HG03280 (cell line): ENCODE results near the gene TOX2.

ENCODE experiments used
- ATAC-seq: cut with Tn5 transposase; IDR thresholded peaks from one replicate; pipeline ENCODE4 v1.9.1; 2021; ENCODE audit warnings: mild to moderate bottlenecking, moderate library complexity; ENCODE audit not compliant: unreplicated experiment

TOX2 gene

DNA sequence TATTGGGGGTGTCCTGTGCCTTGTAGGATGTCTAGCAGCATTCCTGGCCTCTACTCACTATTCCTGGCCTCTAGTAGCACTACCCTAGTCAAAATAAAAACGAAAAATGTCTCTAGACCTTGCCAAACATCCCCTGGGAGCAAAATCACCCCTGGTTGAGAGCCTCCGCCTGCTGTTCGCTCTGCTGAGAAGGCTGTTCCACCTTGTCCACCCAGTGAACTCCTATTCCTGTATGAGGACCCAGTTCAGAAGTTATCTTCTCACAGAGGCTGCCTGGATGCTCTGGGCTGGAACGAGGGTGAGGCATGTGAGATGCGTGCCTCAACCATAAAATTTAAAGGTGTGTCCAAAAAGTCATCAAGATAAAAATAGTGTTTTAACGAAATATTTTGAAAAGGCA, 101.9 kb downstream of the TOX2 start:
- no peak for ATAC-seq

DNA sequence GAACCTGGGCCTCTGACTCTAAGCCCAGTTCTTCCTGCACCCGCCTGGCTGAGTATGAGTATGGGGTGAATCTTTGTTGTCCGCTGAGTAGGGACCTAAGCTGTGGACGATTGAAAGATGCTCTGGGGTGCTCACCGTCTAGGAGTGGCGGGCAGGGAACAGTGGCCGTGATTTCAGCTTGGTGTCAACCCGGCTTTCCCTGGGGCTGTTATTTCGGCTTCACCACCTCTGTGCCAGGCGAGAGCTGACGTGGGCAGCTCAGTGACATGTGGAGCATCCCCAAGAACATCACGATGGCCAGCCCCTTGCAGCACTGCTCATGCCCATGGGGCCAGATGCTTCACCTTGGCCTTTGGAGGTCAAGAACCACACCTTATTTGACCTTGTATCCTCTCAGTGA, 102.6 kb downstream of the TOX2 start:
- ATAC-seq: no peak

DNA sequence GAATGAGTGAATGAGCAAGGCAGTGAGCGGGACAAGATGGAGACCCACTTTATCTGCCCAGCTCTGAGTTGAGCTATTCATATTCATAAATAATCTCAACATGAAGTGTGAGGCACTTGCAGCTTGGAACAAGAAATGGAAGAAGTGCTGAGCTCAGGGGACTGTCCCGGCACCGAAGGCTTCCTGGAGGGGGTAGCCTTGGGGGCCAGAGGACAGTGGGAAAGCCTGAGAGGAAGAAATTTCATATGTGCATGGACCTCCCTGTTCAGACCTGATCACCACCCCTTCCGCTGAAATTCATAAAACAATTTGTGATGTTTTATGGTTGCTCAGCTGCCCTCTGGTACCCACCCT, 103.2 kb downstream of the TOX2 start:
- no peak for ATAC-seq

DNA sequence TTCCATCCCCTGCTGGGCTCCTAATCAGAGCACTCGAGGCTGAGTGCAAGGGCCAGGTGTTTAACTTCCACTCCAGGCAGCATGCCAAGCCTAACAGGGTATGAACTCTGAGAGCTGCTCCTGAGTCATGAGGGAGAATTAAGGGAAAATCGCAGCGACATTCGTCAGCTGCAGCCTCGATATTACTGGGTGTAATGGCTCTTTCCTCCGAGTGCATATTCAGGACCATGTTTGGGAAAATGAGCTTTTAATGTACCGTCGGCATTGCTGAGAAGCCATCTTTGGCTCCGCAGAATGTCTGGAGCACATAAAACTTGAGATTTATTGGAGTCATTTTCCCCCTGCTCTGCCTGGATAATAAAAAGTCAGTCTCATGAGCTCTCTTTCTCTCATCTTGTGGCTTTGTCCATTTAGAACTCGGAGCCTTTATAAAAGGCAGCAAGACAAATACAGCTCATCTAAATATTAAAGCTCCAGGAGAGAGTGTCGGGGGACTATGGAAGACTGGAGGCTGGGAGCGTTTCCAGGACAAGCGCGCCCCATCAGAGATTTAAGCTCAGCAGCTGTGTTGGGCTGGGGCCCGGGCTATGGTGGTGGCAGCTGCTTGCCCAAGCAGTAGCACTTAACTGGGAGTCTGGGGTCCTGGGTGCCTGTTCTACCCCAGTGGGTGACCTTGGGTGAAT, 103.7 kb downstream of the TOX2 start:
- ATAC-seq: no peak

DNA sequence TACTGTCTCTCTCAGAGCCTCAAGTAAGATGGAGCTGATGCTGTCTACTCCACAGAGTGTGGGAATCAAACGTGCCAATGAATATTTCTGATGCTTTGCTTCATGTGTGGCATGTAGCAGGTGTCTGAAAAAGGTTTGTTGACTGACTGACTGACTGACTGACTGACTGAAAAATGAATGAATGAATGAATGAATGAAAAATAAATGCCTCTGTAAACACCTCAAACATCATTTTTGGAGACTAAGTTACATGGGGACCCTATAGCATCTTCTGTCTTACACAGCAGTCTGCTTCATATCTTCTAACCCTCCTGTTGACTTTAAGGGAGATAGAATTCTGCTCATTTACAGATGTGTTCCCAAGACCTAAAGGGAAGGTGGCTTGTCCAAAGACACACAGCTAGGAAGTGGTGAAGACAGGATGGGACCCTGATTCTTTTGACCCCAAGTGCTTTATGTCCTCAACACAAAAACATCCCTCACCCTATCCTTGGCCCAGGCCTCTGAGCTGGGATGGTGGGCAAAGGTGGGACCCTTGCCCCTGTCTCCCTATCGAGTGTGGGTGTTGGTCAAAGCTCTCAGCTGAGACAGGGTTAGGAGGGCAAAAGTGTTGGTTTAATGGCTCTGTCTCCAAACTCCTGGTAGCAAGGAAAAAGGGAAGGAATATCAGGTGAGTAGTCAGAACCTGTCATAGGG, 104.4 kb downstream of the TOX2 start:
- ATAC-seq: no peak

DNA sequence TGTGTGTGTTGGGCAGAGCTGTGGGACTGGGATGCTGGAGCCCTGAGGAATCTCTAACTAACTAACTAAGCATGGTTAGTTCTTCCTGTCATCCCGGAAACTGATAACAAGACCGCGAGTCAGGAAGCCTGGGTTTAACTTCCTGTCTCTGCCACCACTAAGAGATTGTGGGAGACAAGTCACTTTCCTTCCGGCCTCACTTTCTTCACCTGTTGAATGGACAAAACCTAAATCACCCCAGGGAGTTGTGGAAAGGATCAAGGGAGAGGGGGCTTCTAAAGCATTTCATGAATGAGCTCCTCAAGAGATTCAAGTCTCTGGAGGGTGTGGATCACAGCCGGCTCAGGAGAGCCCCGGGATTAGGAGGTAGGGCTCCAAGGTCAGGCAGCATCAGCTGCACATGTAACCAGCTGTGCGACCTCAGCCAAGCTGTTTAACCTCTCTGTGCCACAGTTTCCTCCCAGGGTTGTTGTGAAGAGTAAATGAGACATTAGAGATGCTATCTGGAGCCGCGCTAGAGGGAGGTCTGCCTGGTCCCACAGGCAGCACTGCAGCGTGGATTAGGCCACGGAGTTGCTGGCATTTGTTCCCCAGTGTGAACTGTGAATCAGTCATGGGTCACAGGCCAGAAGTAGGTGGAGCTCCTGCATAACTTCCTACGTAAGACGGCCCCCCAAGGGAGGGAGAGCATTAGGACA, 105.1 kb downstream of the TOX2 start:
- ATAC-seq: no peak

DNA sequence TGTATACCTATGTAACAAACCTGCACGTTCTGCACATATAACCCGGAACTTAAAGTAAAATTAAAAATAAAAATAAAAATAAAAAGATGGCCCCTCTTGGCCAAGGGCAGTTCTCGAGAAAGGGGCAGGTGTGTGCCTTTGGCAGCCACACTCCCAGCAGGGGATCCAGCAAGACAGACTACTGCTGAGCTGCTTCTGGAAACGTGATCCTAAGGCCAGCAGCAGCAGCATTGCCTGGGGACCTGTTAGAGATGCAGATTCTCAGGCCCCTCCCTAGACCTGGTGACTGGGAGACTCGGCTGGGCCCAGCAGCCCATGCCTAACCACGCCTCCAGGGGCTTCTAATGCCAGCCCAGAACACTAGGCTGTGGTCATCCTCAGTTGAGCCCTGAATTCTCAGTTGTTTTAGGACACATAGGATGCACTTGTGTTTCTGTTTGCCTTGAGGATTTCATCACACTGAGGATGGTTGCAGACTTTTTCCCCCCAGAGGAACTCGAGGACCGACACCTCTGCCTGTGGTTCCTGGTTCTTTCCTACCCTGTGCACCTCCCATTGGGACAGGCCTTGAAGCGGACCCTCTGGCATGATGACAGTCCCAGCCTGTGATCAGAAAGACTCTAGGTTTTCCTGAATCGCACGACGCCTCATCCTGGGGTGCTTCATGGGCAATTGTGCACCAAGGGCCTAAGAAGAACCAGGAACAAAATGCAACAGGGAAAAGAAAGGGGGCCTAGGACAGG, 105.9 kb downstream of the TOX2 start:
- no peak for ATAC-seq

DNA sequence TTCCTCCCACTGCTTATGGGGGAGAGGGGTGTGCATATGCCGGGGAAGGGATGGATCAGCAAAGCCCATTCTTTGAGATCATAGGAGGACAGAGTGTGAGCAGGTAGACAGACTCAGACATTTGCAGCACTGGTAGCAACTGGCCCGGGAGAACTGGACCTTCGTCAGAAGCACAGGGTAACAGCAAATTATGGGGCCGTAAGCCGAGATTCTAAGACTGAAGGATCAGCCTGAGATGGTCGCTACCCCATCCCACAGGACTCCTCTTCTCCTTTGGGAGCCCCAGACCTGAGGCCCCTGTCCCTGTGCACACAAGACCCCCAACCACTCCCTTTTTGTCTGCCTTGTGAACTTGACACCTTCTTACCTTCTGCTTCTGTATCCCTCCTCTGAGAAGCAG, 106.5 kb downstream of the TOX2 start:
- ATAC-seq: no peak

DNA sequence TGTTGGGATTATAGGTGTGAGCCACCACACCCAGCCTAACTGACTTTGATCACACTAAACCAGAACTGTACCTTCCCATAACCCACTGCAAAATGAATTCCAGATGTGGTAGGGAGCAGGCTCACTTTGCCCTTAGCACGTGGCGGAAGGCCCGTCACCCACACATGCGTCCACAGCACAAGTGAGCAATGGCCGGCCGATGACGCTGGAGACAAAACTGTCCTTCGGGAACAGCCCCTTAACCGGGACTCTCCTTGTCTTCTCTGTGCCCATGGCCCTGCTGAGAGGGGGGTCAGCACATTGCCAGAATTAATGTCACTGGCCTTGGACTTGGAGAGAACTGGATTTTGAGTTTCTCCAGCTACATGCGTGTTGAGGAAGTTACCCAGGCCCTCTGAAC, 107.2 kb downstream of the TOX2 start:
- ATAC-seq: no peak

DNA sequence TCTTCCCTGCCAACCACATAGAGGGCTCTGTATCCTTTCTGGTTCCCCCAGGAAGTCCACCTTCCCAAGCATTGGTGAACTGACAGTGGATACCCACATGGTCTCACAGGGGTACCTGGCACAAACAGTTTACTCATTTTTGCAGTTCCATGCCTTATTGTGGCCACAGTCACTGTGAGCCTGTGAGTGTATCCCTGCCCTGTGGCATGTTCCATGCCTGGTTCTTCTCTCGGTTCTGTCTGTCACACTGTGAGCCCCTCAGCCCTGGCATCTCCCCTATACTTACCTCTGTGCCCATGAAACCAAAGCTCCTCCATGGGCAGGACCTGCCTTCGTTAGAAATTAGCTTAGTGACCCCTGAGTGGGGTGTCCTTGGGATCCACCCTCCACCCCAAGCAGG, 107.8 kb downstream of the TOX2 start:
- ATAC-seq: no peak

DNA sequence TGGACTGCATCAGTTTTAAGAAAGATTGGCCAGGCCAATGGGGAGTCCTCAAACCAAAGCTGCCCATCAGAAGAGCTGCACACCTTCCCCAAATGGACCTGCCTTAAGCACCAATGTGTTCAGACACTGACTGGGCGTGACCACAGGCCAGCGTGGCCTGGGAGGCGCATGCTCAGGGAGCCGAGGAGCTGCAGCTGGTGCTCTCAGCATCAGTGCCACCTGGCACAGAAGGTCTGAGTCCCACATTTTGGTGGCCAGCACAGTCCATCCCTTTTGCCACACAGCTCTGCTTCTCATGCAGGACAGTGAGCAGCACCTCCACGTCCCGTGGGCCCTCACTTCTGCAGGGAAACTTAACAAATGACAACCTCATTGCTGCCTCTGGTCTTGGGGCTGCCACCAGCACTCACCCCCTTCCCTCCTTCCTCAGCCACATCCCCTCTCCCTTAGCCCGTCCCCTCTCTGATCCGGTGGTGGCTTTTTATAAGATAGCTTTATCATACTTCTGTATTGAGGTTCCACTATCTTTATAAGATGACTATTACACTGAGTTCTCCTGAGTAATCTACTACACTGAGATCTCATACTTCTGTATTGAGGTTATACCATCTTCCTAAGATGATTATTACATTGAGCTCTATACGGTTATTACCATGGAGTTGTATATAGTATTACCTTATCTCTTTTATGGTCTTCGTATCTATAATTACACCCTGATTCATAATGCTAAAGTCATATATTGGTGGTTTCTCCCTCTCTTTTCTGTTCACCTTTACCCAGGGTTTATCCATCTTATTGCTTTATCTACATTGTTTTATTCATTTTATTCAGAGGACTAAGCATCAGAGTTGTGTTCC, 109.1 kb downstream of the TOX2 start:
- no peak for ATAC-seq

DNA sequence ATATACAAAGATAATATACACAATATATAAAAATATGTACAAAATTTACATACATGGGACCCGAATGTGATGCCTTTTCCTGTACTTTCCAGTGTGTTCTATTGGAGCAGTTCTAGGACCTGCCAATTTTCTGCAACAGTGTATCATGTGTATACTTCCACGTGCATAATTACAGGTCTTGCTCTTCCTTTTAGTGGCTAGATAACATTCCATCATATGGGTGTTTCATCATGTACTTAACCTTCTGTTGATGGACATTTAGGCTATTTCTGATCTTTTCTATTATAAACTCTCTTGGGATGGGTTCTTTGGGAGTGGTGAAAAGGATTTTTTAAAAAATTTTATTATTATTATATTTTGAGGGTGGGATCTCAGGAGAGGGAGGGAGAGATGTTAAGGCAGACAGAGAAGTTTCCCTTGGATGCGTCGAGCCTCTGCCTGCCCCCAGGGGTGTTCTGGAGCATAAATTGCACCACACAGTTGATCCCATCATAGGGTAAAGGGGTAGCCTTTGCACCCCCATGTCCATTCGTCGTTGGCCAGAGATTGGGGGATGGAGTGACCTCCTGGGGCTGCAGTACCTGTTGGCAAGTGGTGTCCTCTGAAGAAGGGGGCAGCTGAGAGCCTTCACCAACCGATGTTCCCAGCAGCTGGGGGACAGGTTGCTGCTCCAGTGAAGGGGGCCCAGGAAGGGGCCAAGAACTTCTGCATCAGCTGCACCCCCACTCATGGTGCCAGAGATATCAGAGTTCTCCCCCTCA, 110.3 kb downstream of the TOX2 start:
- ATAC-seq: no peak

DNA sequence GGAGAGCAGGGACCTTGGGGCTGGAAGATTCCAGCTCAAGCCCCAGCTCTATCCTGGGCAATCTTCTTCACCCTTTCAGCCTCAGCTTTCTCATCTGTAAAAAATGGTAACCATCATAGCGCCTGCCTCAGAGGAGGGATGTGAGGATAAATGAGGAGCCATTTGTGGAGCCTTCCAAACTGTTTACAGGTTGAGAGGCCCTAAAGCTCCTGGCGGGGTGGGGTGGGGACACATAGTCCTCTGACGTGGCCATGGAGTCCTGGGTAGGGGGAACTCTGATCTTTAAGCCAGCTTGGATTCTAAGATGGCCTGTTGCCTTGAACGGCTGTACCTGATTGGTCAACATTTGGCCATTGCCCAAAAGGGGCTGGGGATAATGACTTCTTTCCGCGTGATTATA, 111.1 kb downstream of the TOX2 start:
- no peak for ATAC-seq

DNA sequence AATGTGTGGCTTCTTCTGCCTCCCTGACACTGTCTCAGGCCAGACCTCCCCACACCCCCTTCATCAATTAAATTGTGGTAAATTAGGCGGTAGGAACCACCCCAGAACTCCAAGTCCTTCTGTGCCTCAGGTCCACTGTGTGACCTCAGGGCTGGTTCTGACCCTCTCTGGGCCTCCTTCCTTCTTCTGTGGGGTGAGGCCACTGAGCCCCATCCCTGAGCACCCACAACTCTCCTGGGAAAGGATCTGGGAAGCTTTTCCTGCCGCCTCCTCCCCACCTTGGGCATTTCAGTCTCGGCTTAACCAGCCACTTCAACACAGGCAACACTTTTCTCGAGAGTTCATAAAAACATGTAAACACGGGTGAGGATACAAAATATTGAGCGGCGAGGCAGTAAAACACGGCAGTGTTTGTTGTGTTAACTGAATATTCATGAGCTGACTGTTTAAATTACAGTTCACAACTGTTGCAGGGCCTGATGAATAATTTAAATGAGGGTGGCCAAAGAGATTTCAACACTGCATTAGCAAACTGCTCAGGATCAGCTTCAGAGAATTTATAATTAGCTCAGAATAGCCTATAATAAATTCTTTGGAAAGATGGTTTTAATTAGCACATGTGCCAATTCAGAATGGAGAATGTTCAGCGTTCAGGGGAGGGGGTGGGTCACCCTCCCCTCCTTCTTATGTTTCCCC, 112.1 kb downstream of the TOX2 start:
- ATAC-seq: no peak

DNA sequence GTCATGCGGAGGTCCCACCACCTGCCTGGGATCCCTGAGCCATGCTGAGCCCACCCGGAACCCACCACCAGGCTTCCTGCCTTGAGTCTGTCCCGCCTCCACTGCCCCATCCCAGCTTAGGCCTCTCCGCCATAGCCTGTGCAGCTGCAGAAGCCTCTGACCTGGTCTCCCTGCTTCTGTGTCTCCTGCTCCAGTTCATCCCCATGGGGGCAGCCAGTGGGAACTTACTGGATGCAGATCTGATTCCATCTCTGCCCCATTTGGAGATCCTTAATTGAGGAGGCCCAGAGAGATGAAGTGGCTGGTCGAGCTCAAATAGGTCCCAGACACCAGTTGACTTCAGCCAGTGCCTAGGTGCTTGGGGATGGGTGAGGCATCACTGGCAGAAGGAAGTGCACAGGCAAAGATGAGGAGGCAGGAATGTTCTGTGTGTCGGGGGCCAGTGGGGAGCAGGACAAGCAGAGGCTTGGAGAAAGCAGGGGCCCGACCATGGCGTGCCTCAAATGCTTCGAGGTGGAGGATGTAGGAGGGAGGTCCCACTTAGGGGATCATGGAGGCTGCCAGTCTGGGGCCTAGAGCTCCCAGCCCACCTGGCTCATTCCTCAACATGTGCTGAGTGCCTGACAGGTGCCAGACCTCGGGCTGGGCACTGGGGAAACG, 112.8 kb downstream of the TOX2 start:
- no peak for ATAC-seq

DNA sequence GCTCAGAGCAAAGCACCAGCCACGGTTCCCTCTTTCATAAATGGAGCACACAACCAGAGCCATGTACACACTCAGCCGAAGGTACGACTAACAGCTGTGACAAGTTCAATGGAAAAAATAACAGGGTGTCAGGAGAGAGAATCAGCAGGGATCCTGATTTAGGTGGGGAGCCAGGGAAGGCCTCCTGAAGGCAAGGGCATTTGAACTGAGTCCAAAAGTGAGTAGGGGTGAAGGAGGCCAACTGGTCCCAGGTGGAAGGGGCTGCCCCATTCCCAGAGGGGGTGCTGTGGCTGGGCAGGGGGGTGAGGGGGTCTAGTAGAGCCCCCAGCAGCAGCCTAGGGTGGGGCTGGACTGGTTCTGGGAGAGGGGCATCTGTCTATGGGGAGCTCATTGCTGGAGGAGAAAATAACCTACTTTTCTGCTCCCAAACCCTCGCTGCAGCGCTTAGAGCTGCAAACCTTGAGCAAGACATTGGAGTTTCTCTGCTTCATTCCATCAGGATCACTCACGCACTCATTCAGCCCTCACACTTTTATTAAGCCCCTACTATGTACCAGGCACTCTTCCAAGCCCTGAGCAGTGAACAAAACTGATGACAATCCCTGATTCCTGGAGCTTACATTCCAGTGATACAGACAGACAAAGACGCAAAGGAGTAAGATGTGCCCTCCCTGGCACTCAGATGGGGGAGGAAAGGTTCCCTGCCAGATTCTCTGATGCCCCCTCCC, 113.5 kb downstream of the TOX2 start:
- ATAC-seq: no peak

DNA sequence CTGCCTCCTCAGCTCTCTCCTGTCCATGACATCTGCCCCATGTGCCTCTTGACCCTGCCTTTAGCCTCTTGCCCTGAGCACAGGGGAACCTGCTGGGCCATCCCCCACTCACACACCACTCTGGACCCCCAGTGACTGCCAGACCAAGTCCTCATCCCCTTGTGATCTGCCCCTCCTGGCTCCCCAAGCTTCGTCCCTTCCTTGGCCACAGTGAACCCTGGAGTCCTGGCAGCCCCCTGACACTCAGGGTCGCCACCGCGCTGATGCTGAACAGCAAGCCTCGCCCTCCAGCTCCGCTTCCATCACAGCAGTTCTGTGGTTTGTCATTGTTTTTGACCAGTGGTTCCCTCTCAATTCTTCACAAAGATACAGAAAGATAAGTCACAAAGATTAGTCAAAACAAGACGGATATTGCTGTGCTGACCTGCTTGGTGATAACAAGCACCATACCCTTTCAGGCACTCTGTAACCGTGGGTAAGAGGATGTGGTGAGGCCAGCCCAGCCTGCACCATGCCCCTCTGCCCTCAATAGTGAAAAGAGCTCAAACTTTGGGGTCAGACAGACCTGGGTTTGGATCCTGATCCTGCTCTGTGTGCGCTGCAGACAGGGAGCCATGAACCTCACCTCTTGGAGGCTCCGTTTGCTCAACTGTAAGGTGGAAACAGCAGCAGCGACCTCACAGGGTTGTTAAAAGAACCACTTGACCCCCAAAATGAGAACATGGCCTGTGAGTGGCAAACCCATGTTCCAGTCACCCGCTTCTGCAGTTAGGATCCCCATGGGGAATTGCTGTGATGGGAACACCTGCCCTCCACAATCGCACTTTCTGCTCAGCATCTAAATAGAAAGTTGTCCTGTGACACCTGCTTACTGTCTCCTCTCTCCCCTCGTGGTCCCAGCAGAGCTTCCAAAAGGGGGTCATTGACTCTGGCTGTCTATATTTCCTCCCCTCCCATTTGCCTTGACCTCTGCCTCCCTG, 114.5 kb downstream of the TOX2 start:
- peak; percentile 75 for ATAC-seq
